GM15510 (cell line): ENCODE data around the gene SRMS.

Source experiments
- POLR2A ChIP-seq: IDR thresholded peaks from 3 replicates; pipeline ENCODE4 v1.6.1; 2011; ENCODE audit warnings: borderline replicate concordance; ENCODE audit not compliant: insufficient read length; ENCODE audit errors: extremely low read depth

SRMS gene, protein sequence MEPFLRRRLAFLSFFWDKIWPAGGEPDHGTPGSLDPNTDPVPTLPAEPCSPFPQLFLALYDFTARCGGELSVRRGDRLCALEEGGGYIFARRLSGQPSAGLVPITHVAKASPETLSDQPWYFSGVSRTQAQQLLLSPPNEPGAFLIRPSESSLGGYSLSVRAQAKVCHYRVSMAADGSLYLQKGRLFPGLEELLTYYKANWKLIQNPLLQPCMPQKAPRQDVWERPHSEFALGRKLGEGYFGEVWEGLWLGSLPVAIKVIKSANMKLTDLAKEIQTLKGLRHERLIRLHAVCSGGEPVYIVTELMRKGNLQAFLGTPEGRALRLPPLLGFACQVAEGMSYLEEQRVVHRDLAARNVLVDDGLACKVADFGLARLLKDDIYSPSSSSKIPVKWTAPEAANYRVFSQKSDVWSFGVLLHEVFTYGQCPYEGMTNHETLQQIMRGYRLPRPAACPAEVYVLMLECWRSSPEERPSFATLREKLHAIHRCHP

DNA sequence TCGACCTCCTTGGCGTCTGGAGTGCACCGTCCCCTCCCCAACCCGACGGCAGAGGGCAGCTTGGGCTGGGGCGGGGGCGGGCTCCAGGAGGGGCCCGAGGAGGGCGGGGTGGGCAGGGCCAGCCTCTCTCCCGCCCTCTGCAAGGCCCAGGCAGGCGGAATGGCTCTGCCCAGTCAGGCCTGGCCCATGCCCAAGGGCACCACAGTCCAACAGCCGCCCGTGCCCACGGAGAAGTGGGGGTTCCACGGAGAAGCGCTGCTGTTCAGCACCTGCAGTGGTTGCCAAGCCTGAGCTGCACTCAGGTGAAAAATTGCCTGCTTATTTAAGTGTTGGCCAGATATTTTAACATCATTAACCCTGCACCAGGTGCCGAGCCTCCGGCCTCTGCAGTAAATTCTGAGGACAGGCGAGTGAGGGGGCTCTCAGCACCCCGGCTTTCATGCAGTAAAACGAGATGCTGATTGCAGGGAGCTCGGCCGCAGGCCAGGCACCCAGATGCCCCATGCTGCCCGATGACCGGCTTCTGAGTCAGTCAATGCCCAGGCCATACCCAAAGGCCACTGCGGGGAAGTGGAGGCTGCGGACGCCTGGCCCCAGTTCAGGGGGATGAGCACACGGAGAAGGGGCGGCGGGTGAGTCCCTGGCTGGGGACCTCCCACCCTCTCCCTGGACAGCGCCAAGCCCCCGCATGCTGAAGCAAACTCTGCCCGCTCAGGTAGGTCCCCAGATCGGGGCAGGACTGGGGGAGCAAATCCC lies at the start of gene SRMS:
Gene SRMS, minus strand, starts transcription at position 25 of the 756 bp plus-strand sequence. CDS start 286 bp downstream, outside the sequence.
- TF ChIP-seq POLR2A = no peak

DNA sequence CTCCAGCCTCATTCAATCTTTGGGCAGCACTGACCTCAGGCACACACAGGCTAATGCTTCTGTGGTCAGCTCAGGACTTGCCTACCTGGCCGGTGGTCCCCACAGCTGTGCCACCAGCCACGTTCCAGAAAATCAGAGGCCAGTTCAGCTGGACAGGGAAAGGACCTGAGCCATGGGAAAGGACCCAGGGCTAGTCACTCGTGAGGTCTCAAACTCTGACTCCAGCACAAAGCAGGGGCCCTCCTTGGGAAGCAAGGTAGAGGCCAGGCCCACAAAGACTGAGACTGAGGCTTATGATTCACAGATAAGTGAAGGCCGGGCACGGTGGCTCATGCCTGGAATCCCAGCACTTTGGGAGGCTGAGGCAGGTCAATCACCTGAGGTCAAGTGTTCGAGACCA lies 48.9 kb upstream of the SRMS start:
- no peak for TF ChIP-seq POLR2A

DNA sequence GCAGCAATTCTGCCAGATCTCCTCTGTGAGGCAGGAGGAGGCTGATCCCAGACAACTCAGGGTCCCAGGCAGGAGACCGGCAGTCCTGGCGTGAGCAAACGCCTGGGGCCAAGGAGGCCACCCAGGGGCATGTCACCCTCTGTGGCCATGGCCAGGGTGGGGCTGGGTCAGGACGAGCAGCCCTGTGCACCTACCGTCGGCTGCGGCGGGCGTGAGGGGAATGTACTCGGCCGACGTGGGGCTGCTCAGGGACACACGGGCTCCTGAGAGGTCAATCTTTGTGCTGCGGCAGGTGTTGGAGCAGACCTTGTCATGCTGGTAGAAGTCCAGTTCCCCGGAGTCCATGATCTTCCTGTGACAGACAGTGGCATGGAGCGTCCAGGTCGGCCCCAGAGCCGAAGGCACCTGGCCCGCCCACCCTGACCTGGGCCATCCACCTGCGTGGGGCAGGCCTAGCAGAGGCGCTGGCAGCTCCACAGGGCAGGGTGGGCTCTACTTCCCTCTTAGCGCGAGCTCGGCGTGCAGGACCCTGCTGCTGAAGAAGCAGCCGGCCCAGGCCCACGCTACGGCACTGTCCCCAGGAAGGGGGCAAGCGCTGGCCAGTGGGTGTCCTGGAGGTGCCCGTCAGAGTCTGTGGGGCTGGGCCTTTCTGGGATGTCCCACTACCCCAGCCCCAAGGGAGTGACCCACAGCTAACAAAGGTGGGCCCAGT lies 48.0 kb upstream of the SRMS start:
- no peak for TF ChIP-seq POLR2A

DNA sequence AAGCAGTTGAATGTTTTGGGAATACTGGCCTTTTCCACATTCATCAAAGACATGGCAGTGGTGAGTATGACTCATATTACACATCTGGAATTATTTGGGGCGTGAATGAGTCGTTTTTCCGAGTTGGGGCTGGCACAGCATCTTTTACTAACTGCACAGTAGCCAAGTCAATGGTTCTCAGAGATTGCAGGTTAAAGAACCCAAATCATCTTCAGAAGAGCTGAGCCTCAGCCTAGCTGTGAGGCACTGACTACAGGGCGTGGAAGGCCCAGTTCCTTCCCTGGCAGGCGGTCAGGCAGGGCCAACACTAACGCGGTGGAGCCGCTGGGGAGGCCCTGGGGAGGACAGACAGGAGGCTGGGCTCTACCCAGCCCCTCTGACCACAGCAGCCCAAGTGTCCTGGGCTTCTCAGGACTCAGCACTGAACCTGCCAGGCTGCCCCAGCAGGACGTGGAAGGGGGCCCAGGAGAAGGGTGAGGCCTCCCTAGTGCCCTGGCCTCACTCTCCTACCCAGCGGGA lies 46.6 kb upstream of the SRMS start:
- TF ChIP-seq POLR2A = no peak

DNA sequence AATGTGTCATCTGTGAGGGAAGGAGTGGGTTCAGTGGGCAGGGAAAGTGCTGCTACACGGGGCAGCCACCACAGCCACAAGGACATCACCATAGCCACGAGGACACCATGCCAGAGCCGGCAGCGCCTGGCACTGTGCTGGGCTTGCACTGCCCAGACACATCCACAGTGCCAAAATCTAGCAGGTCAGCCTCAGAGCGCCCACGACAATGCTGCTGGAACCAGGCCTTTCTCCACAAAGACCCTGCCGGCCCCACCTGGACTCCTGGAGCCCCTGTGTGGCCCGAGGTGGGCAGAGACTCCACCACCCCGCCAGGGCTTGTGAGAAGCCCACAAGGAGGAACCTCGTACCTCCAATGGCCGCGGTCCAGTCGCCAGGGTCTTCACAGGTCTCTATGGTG lies 45.1 kb upstream of the SRMS start:
- TF ChIP-seq POLR2A = no peak

DNA sequence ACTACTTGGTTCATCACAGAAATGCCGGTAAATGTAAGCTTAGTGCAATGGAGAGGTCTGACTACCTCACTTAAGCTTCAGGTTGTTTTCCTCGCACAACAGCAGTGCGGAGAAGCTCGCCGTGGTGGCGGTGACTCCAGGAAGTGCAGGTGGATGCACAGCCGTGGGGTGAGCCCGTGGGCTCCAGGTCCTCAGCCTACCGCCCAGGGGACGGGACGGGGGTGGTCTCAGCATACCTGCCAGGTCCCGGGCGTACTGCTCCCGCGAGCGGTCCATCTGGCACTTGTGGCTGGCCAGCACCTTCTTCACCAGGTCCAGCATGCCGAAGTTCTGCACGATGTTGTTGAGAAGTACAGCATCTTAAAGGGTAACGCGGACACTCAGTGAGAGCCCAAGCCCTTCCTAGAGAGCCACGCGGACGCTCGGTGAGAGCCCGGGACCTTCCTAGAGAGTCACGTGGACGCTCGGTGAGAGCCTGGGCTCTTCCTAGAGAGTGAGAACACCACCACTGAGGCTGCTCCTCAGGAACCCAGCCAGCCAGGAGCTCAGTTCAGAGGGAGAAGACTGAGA lies 44.3 kb upstream of the SRMS start:
- no peak for TF ChIP-seq POLR2A

DNA sequence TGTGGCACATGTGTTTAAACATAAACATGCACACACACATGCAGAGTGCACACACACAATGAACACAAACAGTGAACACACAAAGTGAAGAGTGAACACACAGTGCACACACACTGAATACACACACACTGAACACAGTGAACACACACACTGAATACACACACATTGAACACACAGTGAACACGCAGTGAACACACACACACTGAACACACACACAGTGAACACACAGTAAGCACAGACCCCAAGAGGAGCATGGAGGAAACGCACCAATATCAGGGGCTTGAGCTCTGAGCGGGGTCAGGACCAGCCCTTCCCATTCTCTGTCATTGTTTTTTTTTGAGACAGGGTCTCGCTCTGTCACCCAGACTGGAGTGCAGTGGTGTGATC lies 43.6 kb upstream of the SRMS start:
- TF ChIP-seq POLR2A = no peak

DNA sequence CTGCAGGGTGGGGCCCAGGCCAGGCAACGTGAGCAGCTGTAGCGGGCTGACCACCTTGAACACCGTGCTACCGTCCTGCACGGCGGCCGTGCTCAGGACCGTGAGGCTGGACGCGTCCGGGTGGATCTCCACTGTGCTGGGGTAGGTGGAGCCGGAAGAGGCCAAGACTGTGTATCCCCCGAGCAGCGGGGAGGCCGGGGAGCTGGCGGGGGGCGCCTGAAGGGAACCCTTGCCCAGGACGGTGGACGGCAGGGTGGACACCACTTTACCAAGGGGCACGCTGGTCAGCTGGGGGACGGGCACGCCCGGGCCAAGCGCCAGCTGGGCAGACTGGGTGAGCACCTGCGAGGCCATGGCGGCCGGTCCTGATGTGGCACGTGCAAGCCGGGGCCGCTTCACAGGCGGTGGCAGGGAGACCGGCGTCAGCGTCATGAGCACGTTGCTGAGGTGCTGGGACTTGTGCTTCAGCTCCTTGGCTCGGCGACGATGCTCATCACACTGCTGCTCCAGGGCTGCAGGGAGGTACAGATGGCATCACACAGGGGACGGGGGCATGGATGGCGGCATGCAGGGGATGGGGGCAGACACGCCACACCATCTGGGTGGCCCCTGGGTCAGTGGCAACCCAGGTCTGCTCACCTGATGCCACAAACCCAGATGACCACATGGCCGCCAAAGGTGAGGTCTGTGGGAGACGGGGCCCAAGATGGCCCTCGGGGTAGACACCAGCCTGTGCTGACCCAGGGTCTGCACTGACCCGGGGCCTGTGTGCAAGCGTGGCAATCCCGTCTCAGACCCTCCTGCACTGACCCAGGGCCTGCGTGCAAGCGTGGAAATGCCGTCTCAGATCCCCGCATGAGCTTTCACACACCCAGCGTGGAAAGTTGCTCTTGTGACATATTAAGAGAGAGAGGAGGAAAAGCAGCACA lies 42.9 kb upstream of the SRMS start:
- TF ChIP-seq POLR2A = no peak

DNA sequence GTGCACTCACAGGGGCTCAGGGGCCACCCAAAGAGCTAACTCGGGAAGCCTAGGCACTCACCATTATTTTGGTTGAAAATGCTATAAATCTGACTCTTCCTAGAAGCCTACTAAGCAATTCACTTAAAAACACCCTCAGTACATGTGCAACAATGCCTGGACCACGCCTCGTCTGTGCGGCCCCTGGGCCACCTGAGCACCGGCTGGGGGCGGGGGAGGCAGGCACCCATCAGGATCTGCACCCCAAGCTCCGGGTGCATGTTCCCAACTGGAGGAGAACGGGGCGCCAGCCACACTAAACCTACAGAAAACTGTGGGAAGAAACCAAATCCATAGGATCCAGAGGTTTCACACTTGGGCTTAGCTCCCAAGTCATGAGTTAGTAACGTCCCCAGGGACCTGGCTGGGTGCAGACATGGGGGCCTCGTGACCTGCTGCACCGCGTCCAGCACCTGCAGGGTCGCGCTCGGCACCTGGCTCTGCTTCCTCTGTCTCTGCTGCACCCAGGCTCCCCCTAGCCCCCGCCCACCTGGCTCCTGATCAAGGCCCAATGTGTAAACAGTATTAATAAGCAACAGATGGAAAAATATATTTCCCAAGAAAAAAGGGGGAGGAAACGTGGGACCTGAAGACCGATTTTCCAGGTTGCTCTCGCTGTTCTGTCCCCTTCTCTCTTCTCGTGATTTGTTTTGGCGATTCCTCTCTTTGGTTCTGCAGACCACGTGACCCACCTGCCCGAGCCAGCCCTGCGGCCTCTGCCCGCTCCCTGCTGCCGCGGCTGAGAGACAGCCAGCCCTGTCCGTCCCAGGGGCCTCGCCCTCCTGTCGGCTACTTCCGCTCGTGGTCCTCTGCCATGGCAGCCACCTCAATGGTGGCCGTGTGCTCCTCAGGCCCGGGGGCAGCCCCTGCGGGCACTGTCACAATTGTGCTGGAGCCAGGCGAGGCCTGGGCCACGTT lies 42.0 kb upstream of the SRMS start:
- TF ChIP-seq POLR2A = no peak

DNA sequence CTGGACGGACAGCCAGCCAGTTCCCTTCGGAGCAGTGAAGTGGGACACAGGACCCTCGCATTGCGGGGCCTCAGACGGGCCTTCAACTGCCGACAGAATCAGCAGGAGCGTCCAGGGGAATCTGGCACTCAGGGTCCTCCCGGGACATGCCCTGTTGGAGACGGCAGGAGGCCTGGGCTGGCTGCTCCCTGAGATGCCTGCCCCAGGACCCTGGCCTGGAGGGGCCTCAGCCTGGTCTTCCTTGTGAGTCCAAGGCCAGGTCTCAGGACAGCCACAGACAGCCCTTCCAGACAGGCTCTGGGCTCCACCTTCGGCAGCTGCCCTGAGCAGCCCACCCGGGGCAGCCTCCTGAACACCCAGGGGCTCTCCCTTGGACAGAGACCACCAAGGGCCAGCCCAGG lies 41.1 kb upstream of the SRMS start:
- no peak for TF ChIP-seq POLR2A

DNA sequence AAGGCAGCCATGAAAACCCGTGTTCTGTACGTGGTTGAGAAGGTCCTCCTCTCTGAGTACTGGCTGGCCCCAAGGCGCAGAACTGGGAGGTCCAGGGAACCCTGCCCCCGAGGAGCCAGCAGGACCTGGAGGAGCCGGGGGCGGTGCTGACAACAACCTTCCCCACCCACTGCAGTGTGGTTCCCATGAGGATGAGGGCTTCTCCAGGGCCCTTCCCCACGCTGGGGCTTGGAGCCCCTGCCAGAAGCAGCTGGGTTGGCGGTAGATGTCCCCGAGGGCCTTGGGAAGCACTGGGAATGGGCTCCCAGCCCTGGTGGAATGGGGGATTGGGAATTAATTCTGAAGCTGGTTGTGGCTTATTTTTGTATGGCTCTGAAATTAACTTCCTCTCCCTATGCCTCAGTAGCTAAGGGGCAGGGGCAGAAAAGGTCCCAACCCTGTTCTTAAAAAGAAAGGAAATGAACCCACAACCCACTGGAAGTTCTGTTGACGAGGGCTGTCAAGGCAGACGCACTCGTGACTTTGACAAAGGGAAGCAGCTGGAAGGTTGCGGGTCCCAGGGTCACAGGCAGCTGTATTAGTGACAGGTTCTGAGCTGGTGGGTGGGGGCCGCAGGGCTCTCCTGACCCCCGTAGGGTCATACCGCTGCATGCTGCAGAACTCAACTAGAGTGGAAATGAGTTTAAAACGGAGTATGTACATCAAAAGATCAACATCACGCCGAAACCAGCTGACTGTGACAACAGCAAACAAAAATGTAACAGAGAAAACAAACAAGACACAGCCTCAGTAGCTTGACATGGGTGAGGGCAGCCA lies 40.4 kb upstream of the SRMS start:
- no peak for TF ChIP-seq POLR2A

DNA sequence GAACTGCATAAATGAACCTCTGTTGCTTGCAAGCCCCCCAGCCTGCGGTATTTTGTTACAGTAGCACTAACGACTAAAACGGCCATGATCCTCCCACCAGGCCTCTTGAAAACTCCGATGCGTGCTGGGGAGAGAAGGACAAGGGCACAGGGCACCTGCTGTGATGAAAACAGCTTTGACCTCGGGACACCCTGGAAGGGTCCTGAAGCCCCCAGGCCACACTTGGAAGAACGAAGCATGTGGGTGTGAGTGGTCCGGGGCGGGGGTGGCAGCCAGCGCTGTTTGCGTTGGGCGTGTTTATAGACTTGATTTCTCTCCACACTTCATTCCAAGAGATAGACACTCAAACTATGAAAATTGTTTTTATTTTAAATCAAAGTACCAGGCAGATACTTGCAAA lies 39.7 kb upstream of the SRMS start:
- TF ChIP-seq POLR2A = no peak

DNA sequence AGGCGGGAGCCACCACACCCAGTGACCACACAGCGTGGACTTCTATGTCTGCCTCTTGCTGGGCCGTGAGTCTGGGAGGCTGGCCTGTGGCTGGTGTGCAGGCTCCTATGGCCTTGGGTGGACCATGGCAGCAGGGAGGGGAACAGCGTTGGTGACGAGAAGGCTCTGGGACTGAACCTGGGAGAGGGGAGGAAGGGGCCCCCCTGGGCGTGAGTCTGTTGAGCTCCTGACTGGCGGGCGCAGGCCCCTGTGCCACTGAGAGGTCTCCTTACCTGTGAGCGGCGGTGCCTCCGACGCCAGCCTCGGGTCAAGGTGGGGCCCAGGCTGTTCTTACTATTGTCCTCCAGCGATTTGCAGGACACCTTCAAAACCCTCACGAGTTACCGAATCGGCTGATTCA lies 39.2 kb upstream of the SRMS start:
- no peak for TF ChIP-seq POLR2A
